Upper lobe of left lung (tissue), 6 donors: ENCODE results near the gene KLHDC10. TPM values are rescaled to one million over a fixed set of nuclear protein-coding genes. Genes with fewer than 3 reads are reported as not detected.

Source experiments
- ATAC-seq, 2 donors: fragments of 200-7000 bp; cut with Tn5 transposase; one replicate each; pipeline ENCODE4 v1.9.1; 2022; ENCODE audit warnings: mild to moderate bottlenecking in 2 of 2, moderate library complexity in 2 of 2; ENCODE audit not compliant: low FRiP score in 2 of 2
- DNase-seq, 2 donors: peaks; one replicate each; pipeline ENCODE4 v3.0.0-alpha.2; 2019 to 2020
- H3K27ac ChIP-seq, 4 donors: fragments of 200-600 bp; sonication (generic); one replicate each; pipeline ENCODE4 v1.5.1; 2016 to 2019
- H3K27me3 ChIP-seq, 4 donors: fragments of 200-600 bp; sonication (generic); one replicate each; pipeline ENCODE4 v1.5.1; 2017 to 2019
- H3K36me3 ChIP-seq, 4 donors: fragments of 200-600 bp; sonication (generic); one replicate each; pipeline ENCODE4 v1.5.1; 2016 to 2019
- H3K4me1 ChIP-seq, 4 donors: fragments of 200-600 bp; sonication (generic); one replicate each; pipeline ENCODE4 v1.5.1; 2018 to 2019
- H3K4me3 ChIP-seq, 4 donors: fragments of 200-600 bp; sonication (generic); one replicate each; pipeline ENCODE4 v1.5.1; 2017 to 2019; ENCODE audit warnings: mild to moderate bottlenecking in 2 of 4, moderate library complexity in 1 of 4
- H3K9me3 ChIP-seq, 4 donors: fragments of 200-600 bp; sonication (generic); one replicate each; pipeline ENCODE4 v1.5.1; 2018 to 2019
- EP300 ChIP-seq, 4 donors: sonication (generic); formaldehyde crosslinking; IDR thresholded peaks; one replicate each; pipeline ENCODE4 v1.5.1; 2017; ENCODE audit warnings: antibody characterized with exemption in 4 of 4, control low read depth in 2 of 4
- POLR2A ChIP-seq, 4 donors: fragments of 450-650 bp; IDR thresholded peaks; one replicate each; pipeline ENCODE4 v1.5.1; 2016 to 2017; ENCODE audit warnings: antibody characterized with exemption in 4 of 4, mild to moderate bottlenecking in 2 of 4
- POLR2AphosphoS5 ChIP-seq, 2 donors: sonication (generic); formaldehyde crosslinking; IDR thresholded peaks; one replicate each; pipeline ENCODE4 v1.5.1; 2017; ENCODE audit warnings: antibody characterized with exemption in 2 of 2
- WGBS, 2 donors: methylation state at CpG; one replicate each; pipeline ENCODE4 v1.1.5; 2017 to 2018; 5-methylcytosine and 5-hydroxymethylcytosine counted together
- total RNA-seq, 6 donors: library from RNA; depleted of rRNA in 4 of 6; stranded (reverse); fragments of >200 nt in 4 of 6; gene quantifications; one replicate each; pipeline versions ENCODE4 v1.1.0 to v1.2.1, GENCODE V29; 2016 to 2021
- TF ChIP-seq, protein P1 (sequence below), 6 experiments: fragments of 450-650 bp in 4 of 6; fragments of 200-600 bp in 2 of 6; sonication (generic) in 2 of 6; IDR thresholded peaks; one replicate each; pipeline ENCODE4 v1.5.1; 2016 to 2019; ENCODE audit warnings: antibody characterized with exemption in 6 of 6
- donor health status: DM: no; HTN: no; CAD: no; lungs with moderate emphysema.
- donor health status: DM: no; HTN: yes; CAD: no; lungs with severe emphysema.

Gene KLHDC10
- total RNA-seq, 6 donors from 2014 or later: 8.8 to 33.9 (median 25.3) TPM

DNA sequence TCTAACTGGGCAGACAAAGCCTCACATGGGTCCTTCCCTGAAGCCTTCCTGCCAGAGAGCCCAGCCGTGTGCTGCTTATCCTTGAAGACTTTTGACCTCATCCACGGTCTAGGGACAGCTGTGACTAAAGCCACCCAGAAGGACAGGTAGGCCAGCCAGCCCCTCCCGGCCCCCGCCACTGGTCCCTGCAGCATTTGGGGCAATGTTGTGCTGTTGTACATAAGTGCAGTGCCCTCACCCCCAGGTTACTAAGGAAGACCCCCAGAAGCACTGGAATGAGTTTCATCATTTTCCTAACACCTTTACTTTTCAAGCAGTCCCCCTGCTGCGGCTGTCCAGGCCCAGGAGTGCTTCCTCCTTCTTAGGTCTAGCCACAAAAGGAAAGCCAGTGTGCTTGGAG, 91.9 kb downstream of the KLHDC10 start:
- DNase-seq: no peak
- WGBS, 2 donors: 92 to 100% methylated on average over 2 to 5 of the region's 5 CpGs
- Histone ChIP-seq H3K9me3 (no peaks in the 10 kb centered on the region), H3K27me3 (no peaks in the 10 kb centered on the region), H3K4me1 (no peaks in the 10 kb centered on the region), H3K4me3 (no peak overlapping the region), H3K36me3 (peaks cover 4 to 62% (median 27%) of the 10 kb centered on the region in 4 donors), H3K27ac (no peak overlapping the region)
- TF ChIP-seq POLR2A (IDR thresholded peaks at IDR 0.05): no peak
- TF ChIP-seq POLR2AphosphoS5 (IDR thresholded peaks at IDR 0.05): no peak
- no peak for TF ChIP-seq EP300 (IDR thresholded peaks at IDR 0.05)
- TF ChIP-seq, protein P1, sequence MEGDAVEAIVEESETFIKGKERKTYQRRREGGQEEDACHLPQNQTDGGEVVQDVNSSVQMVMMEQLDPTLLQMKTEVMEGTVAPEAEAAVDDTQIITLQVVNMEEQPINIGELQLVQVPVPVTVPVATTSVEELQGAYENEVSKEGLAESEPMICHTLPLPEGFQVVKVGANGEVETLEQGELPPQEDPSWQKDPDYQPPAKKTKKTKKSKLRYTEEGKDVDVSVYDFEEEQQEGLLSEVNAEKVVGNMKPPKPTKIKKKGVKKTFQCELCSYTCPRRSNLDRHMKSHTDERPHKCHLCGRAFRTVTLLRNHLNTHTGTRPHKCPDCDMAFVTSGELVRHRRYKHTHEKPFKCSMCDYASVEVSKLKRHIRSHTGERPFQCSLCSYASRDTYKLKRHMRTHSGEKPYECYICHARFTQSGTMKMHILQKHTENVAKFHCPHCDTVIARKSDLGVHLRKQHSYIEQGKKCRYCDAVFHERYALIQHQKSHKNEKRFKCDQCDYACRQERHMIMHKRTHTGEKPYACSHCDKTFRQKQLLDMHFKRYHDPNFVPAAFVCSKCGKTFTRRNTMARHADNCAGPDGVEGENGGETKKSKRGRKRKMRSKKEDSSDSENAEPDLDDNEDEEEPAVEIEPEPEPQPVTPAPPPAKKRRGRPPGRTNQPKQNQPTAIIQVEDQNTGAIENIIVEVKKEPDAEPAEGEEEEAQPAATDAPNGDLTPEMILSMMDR (IDR thresholded peaks at IDR 0.05): no peak
- ATAC-seq: no peak

DNA sequence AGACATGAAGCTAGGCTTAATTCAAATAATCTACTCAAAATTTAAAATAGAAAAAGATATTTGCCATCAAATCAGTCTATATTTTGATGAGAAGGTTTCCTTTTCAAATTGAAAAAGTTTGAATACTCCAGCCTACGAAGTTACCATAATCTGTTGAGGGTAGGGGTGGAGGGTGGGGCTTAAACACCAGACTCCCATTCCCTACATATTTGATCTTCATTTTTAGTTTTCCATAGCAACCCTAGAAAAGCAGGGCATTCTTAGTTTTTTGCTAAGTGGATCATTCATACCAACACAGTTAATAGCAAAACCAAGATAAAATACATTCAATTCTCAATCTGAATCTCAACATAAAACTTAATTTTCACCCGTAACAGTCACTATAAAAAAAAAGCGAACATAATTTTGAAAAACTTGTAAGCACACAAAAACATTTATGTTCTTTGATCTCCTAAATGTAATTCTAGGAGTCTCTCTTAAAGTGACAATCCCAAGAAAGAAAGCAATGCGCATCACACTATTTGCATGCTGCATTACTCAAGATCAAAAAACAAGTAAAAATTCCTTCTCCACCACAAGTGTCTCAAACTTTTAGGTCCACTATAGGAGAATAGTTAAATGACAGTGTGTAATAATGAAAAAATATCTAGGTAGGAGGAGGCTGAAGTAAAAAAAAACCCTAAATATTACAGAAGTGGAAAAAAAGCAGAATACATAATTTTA, 104.1 kb downstream of the KLHDC10 start:
- H3K36me3 ChIP-seq: peaks cover 14 to 75% (median 22%) of the 10 kb centered on the region in 4 donors
- H3K4me1 ChIP-seq: no peaks in the 10 kb centered on the region
- H3K4me3 ChIP-seq: no peak overlapping the region
- H3K27ac ChIP-seq: no peak overlapping the region
- TF ChIP-seq EP300 (IDR thresholded peaks at IDR 0.05) (no peak), POLR2AphosphoS5 (IDR thresholded peaks at IDR 0.05) (no peak), POLR2A (IDR thresholded peaks at IDR 0.05) (no peak)
- TF ChIP-seq, protein P1 (IDR thresholded peaks at IDR 0.05): no peak
- ATAC-seq (no peak), DNase-seq (no peak)
- no peaks in the 10 kb centered on the region for H3K9me3 ChIP-seq
- H3K27me3 ChIP-seq: no peaks in the 10 kb centered on the region
- WGBS, 2 donors: 89 to 94% methylated on average over 4 of the region's 4 CpGs

DNA sequence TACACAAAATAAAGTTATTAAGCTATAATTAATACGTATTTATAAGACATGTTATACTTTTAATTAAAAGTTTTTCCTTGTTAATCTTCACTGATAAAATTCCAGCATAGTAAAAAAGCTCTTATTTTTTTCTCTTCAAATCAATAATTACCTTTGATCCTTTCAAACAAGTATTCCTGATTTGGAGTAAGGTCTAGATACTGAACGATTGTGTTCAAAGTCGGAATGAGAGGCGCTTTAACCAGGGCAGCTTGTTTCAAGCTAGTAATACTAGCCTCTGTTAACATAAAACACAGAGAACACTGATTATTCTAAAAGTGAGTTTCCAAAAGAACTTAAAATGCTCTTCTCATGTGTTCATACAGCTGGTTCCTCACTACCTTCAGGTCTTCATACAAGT, 107.9 kb downstream of the KLHDC10 start:
- no peaks in the 10 kb centered on the region for H3K27me3 ChIP-seq
- no peak overlapping the region for H3K27ac ChIP-seq
- peaks cover 5 to 73% (median 18%) of the 10 kb centered on the region in 4 donors for H3K36me3 ChIP-seq
- H3K4me1 ChIP-seq: no peaks in the 10 kb centered on the region
- H3K9me3 ChIP-seq: no peaks in the 10 kb centered on the region
- ATAC-seq: no peak
- TF ChIP-seq POLR2A (IDR thresholded peaks at IDR 0.05): no peak
- no peak for TF ChIP-seq POLR2AphosphoS5 (IDR thresholded peaks at IDR 0.05)
- TF ChIP-seq EP300 (IDR thresholded peaks at IDR 0.05): no peak
- TF ChIP-seq, protein P1 (IDR thresholded peaks at IDR 0.05): no peak
- no peak for DNase-seq
- no peak overlapping the region for H3K4me3 ChIP-seq
- WGBS, 2 donors: 88 to 93% methylated on average over 4 of the region's 4 CpGs

DNA sequence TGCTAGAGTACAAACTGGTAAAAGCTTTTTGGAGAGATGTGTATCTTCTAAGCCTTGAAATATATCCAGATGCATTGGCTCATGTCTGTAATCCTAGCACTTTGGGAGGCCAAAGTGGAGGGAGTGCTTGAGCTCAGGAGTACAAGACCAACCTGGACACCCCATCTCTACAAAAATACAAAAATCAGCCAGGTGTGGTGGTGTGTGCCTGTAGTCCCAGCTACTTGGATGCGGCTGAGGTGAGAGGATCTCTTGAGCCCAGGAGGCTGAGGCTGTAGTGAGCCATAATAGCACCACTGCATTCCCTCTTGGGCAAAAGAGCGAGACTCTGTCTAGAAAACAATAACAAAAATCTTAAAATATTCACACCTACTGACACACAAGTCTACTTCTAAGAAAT, 109.3 kb downstream of the KLHDC10 start:
- Histone ChIP-seq H3K9me3 (no peaks in the 10 kb centered on the region), H3K4me1 (no peaks in the 10 kb centered on the region), H3K27me3 (no peaks in the 10 kb centered on the region), H3K27ac (no peak overlapping the region), H3K4me3 (no peak overlapping the region), H3K36me3 (peaks cover 5 to 71% (median 20%) of the 10 kb centered on the region in 4 donors)
- WGBS, 2 donors: 95 to 100% methylated on average over 2 of the region's 2 CpGs
- DNase-seq (no peak), ATAC-seq (no peak)
- TF ChIP-seq POLR2A (IDR thresholded peaks at IDR 0.05) (no peak), EP300 (IDR thresholded peaks at IDR 0.05) (no peak), POLR2AphosphoS5 (IDR thresholded peaks at IDR 0.05) (no peak)
- TF ChIP-seq, protein P1 (IDR thresholded peaks at IDR 0.05): no peak
